BE2C (cell line): Measurements from ENCODE around the gene RNF111.

Experiments used
- DNase-seq: peaks from one replicate; pipeline ENCODE4 v3.0.0-alpha.2; 2020
- H3K27me3 ChIP-seq: fragments of 250-450 bp; sonication (Bioruptor Pico); 2 replicates; pipeline ENCODE4 v1.5.1; 2020; ENCODE audit warnings: mild to moderate bottlenecking
- H3K36me3 ChIP-seq: fragments of 250-450 bp; sonication (Bioruptor Pico); 2 replicates; pipeline ENCODE4 v1.5.1; 2020; ENCODE audit warnings: mild to moderate bottlenecking
- H3K4me1 ChIP-seq: fragments of 250-450 bp; sonication (Bioruptor Pico); 2 replicates; pipeline ENCODE4 v1.5.1; 2020
- H3K4me3 ChIP-seq: 2 replicates; pipeline ENCODE4 v1.5.1; 2011; ENCODE audit warnings: low read depth, low read length
- H3K9me3 ChIP-seq: fragments of 250-450 bp; sonication (Bioruptor Pico); 2 replicates; pipeline ENCODE4 v1.5.1; 2020
- CTCF ChIP-seq: IDR thresholded peaks from 2 replicates; pipeline ENCODE4 v1.5.1; 2012; ENCODE audit warnings: mild to moderate bottlenecking, low read depth, low read length

Gene RNF111

GRCh38 chr15:59002418-59002859, 15.0 kb downstream of the RNF111 start:
- no peak for TF ChIP-seq CTCF
- Histone ChIP-seq H3K27me3 (no peaks in the 10 kb centered on the region), H3K9me3 (no peaks in the 10 kb centered on the region; the same call in 1 of the 2 replicates), H3K4me1 (no peaks in the 10 kb centered on the region), H3K4me3 (no peak overlapping the region), H3K36me3 (peaks cover 9% of the 10 kb centered on the region)
- DNase-seq, result no peak

GRCh38 chr15:59005579-59005978, 18.1 kb downstream of the RNF111 start:
- TF ChIP-seq CTCF, result no peak
- peaks cover 9% of the 10 kb centered on the region for H3K36me3 ChIP-seq
- H3K9me3 ChIP-seq, result no peaks in the 10 kb centered on the region; the same call in 1 of the 2 replicates
- H3K4me1 ChIP-seq, result no peaks in the 10 kb centered on the region
- H3K4me3 ChIP-seq, result no peak overlapping the region
- no peak for DNase-seq
- no peaks in the 10 kb centered on the region for H3K27me3 ChIP-seq

GRCh38 chr15:59008086-59008485, 20.6 kb downstream of the RNF111 start:
- no peak for TF ChIP-seq CTCF
- DNase-seq, result no peak
- Histone ChIP-seq H3K36me3 (peaks cover 9% of the 10 kb centered on the region), H3K27me3 (no peaks in the 10 kb centered on the region), H3K4me1 (no peaks in the 10 kb centered on the region), H3K9me3 (no peaks in the 10 kb centered on the region; the same call in 1 of the 2 replicates), H3K4me3 (no peak overlapping the region)

- H3K4me1 ChIP-seq, result no peaks in the 10 kb centered on the region
- no peak for TF ChIP-seq CTCF
- DNase-seq, result no peak
- H3K9me3 ChIP-seq, result no peaks in the 10 kb centered on the region; the same call in 1 of the 2 replicates
- no peaks in the 10 kb centered on the region for H3K27me3 ChIP-seq
- H3K4me3 ChIP-seq, result no peak overlapping the region
- peaks cover 2% of the 10 kb centered on the region for H3K36me3 ChIP-seq
Measured at GRCh38 chr15:59011262-59011952, 23.9 kb downstream of the RNF111 start.

- Histone ChIP-seq H3K4me1 (no peaks in the 10 kb centered on the region), H3K27me3 (no peaks in the 10 kb centered on the region), H3K36me3 (peaks cover 2% of the 10 kb centered on the region), H3K9me3 (no peaks in the 10 kb centered on the region), H3K4me3 (no peak overlapping the region)
- DNase-seq, result no peak
- TF ChIP-seq CTCF, result no peak
Measured at GRCh38 chr15:59013246-59013873, 25.9 kb downstream of the RNF111 start.

GRCh38 chr15:59014068-59014467, 26.6 kb downstream of the RNF111 start:
- no peak for TF ChIP-seq CTCF
- no peaks in the 10 kb centered on the region for H3K9me3 ChIP-seq
- H3K4me1 ChIP-seq, result no peaks in the 10 kb centered on the region
- peaks cover 2% of the 10 kb centered on the region for H3K36me3 ChIP-seq
- no peak for DNase-seq
- no peaks in the 10 kb centered on the region for H3K27me3 ChIP-seq
- no peak overlapping the region for H3K4me3 ChIP-seq
